Heart left ventricle (tissue), 13 donors: Measurements from ENCODE around the gene SCAMP4.

ENCODE experiments used
- CTCF ChIP-seq, 12 donors: fragments of 200-600 bp; sonication (generic) in 4 of 12; IDR thresholded peaks; one replicate each; pipeline versions ENCODE4 v1.5.0 to v1.8.0; 2018 to 2022; ENCODE audit warnings: antibody characterized with exemption in 12 of 12, mild to moderate bottlenecking in 5 of 12
- POLR2A ChIP-seq, 2 donors: fragments of 450-650 bp; IDR thresholded peaks; one replicate each; pipeline ENCODE4 v1.6.1; 2017; ENCODE audit warnings: antibody characterized with exemption in 2 of 2, mild to moderate bottlenecking in 2 of 2, moderate library complexity in 2 of 2
- donor health status: ischemic (EF 13 %, LVEDD 7.1; RV severe dilation, severe dysfunction).
- donor health status: DM: no; HTN: yes; CAD: no.
- donor health status: DM: no; HTN: no; CAD: no.
- donor health status: ischemic (EF 25% LVEDD 6.9; RV normal size, moderate dysfunction).
- donor health status: ischemic (EF 25% LVEDD 5.7; RV mildly dilated, moderate dysfunction).
- donor health status: ischemic (EF 35%, LVEDD 5.7; RV mildly dilated, moderate dysfunction).
- donor health status: nonischemic (EF 11% LVEDD 7.7; RV severe dilation, severe dysfunction).
- donor health status: DM: yes; HTN: yes; CAD: no.
- donor health status: PGD.
- donor health status: ischemic (EF 29% LVEDD 5.4; RV normal size, mild dysfunction).
- donor health status: nonischemic (EF 23%, LVEDD 6.1; RV moderate dilation, normal function).

DNA sequence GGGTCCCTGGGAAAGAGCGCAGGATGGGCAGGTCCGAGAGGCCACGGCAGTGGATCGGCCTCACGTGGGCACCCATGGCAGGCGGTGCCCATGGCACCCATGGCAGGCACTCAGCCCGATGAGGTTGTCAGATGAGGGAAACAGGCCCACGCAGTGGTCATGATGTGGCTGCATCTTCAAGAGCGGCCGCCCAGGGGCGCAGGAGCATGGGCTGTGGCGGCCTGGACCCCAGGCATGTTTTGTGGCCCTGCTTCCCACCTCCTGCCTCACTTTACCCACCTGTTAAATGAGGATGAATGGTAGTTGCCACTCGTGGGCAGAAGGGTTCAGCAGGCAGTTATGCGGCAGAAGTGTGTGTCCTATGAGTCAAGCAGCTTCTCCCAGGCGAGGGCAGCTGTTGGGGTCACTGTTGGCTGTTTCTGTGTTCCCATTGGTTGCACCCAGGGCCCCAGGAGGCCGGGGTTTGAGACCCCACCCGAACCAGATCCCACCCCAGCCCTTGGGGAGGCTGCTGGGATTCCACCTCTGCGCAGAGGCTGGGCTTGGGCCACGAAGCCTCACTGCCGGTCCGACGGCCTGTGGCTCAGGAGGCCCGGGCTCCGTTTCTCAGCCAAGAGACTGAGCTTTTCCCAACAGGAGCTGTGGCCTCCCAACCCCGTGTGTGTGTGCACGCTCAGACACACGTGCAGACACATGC is 65.8 kb downstream of the SCAMP4 start:
- TF ChIP-seq CTCF (IDR thresholded peaks at IDR 0.05), result no peak
- no peak for TF ChIP-seq POLR2A (IDR thresholded peaks at IDR 0.05)
